ENCODE results near the gene ZBTB42.
"Not testable (repeated sequence)": the region's sequence is repeated elsewhere in the genome, so short reads cannot be mapped to it uniquely, and the experiment has no call there.

The ZBTB42 gene

DNA sequence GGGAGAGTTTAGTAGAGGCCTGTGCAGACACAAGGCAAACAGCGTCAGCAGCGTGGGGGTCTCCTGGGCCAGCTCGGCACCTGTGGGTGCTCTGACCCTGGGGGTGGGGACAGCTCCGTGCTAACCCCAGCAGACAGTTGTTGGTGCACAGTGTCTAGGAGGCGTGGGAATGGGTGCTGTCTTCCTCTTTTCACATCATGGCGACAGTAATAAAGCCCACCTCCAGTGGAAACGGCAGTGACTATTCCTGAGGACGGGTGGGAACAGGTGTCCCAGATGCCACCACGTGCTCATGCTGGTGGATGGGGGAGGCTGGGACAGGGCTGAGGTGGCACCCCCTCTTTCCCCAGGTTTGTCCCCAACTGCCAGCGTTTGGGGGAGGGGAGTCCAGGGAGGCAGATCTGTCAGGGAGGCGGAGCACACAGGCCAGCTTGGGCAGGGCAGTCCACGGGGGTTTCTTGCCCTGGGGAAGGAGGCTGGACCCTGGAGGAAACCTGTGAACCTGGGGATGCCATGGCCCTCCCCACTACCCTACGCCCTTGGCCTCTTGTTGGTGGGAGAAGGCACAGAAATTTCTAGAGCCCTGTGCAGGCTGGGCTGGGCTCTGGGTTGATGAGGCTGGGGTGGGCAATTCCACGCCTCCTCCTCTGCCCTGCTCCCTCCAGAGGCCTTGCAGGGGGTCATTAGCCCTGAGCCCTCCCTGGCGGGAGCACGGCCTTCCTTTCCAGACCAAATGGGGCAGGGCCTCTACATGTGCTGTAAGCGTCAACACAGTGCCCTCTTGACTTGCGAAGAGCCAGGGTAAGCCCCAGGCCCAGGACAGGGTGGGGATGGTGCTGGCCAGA is 3.8 kb downstream of the ZBTB42 start:
- Mint-ChIP-seq H3K4me1 (peaks cover 12% of the 10 kb centered on the region), H3K36me3 (ENCODE audit: insufficient read depth) (peaks cover 4% of the 10 kb centered on the region), H3K27ac (ENCODE audit: low read depth) (no peak overlapping the region), H3K9me3 (no peaks in the 10 kb centered on the region), H3K27me3 (no peaks in the 10 kb centered on the region), H3K4me3 (no peak overlapping the region)
- DNase-seq (ENCODE audit: low spot score in 2 of 2) (no peak), ATAC-seq (replicated peaks; ENCODE audit: extremely low read depth, poor library complexity, severe bottlenecking) (no peak)

DNA sequence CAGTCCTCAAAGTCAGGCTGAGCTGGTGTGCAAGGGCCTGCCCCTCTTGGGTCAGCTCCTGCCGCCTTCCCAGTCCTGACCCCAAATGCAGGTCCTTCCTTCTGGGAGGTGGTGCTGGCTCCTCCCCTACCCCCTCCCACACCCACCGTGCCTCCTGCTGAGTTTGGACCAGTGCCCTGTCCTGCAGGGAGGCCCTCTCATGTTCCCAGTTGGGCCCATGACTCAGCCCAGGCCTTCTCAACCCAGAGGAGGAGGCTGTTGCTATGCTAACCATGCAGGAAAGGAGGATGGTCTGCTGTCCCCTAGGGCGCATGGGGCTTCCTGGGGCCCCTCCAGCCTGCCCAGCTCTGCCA is 4.4 kb downstream of the ZBTB42 start:
- H3K9me3 Mint-ChIP-seq = no peaks in the 10 kb centered on the region
- no peak for DNase-seq (ENCODE audit: low spot score in 2 of 2)

DNA sequence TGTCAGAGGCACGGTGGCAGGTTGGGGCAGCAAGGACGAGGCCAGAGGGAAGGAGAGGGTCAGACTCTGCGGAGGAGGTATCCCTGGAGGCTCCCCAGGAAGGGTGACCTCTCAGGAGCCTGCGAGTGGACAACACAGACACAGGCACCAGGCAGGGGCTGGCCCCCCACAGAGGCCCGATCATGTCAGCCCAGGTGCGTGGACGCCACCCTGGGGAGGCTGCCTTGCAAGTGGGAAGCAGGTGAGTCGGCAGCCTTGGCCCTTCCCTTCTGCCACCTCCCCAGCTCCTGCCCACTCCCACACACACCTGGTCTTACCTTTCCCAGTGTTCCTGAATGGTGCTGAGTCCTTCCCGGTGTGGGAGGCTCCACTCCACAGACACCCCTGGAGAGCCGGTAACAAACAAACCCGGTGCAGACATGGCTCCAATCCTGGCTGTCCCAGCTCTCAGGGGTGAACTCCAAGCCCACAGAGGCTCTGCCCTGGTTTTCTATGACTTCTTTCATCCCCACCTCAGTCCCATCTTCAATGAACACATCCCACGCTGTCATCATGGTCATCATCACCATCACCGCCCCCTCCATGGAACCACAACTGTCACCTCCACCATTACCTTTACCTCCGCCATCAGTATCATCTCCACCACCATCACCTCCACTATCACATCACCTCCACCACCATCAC is 5.2 kb downstream of the ZBTB42 start:
- peak overlapping the region; percentile 29 for H3K27ac Mint-ChIP-seq (ENCODE audit: low read depth)
- H3K27me3 Mint-ChIP-seq = no peaks in the 10 kb centered on the region
- no peaks in the 10 kb centered on the region for H3K9me3 Mint-ChIP-seq
- DNase-seq (ENCODE audit: low spot score in 2 of 2) (no peak), ATAC-seq (replicated peaks; ENCODE audit: extremely low read depth, poor library complexity, severe bottlenecking) (no peak)
- no peaks in the 10 kb centered on the region for H3K36me3 Mint-ChIP-seq (ENCODE audit: insufficient read depth)
- H3K4me1 Mint-ChIP-seq = peaks cover 8% of the 10 kb centered on the region
- H3K4me3 Mint-ChIP-seq = no peak overlapping the region

More for the DNA sequence above, 4.4 kb downstream of the ZBTB42 start:
- no peak for ATAC-seq (replicated peaks; ENCODE audit: extremely low read depth, poor library complexity, severe bottlenecking)
- H3K4me3 Mint-ChIP-seq = no peak overlapping the region
- no peak overlapping the region for H3K27ac Mint-ChIP-seq (ENCODE audit: low read depth)
- peaks cover 9% of the 10 kb centered on the region for H3K4me1 Mint-ChIP-seq
- no peaks in the 10 kb centered on the region for H3K36me3 Mint-ChIP-seq (ENCODE audit: insufficient read depth)
- H3K27me3 Mint-ChIP-seq = no peaks in the 10 kb centered on the region

DNA sequence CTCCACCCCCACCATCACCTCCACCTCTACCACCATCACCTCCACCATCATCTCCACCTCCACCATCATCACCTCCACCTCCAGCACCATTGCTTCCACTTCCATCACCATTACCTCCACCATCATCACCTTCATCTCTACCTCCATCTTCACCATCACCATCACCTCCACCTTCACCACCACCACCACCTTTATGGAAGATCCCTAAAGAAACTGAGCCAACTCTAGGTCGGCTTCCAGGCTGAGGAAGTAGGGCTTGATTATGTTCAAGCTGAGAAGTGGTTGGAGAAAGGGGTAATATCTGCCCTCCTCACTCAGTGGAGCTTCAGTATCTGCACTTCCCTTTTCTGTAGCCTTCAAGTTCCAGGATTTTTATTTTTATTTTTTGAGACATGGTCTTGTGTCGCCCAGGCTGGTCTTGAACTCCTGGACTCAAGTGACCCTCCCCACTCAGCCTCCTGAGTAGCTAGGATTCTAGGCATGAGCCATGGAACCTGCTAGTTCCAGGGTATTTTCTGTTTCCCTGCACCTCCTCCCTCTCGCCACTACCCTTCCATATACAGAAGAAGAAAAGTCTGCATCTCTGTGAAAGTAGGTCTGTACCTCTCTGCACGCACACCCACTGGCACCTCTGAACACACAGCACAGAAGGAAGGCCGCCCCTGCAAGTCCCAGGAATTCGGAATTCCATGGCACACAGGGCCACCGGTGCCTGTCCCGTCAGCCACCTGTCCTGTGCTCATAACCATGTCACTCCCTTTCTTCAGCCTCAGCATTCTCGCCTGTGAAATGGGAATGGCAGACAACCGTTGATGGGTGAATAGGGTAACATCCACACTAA is 5.9 kb downstream of the ZBTB42 start:
- H3K27me3 Mint-ChIP-seq = no peaks in the 10 kb centered on the region
- H3K9me3 Mint-ChIP-seq = no peaks in the 10 kb centered on the region
- peaks cover under 1% of the 10 kb centered on the region for H3K4me1 Mint-ChIP-seq
- peak overlapping the region; percentile 29 for H3K27ac Mint-ChIP-seq (ENCODE audit: low read depth)
- peaks cover under 1% of the 10 kb centered on the region for H3K36me3 Mint-ChIP-seq (ENCODE audit: insufficient read depth)
- H3K4me3 Mint-ChIP-seq = no peak overlapping the region
- ATAC-seq (replicated peaks; ENCODE audit: extremely low read depth, poor library complexity, severe bottlenecking) = no peak
- no peak for DNase-seq (ENCODE audit: low spot score in 2 of 2)

DNA sequence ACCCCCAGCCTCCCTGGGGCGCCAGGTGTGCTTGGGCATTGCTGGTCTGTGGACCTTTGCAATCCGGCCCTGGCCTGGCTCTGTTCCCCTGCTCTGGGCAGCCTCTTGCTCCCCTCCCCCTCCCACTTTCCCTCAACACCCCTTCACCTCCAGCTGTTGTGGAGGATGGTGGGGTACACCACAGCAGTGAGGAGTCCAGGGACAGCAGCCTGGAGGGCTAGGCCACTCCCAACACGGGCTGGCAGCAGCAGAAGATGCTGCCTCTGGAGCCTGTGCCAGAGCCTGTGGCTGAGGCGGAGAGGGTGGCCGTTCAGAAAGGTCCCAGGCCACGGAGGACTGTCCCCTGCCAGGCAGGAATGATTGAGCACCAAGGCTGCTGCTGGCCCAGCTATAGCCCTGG is 7.6 kb downstream of the ZBTB42 start:
- H3K27me3 Mint-ChIP-seq = no peaks in the 10 kb centered on the region

DNA sequence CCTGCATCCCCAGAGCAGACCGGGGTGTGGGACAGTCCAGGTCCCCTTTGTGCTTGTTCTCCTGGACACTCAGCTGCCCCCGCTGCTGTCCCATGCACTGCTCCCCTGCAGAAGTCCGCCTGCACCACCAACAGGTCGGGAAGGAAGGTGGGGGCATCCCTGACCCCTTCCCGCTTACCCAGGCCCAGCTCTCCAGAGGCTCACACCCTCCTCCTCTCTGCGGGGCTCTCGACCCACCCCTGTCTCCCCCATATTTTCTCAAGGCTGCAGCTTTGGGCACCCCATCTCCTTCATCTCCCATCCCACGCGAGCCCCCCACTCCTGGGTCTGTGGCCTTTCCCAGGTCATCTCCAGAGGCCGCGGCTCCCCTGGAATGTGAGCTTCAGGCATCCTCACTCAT is 9.4 kb downstream of the ZBTB42 start:
- DNase-seq (ENCODE audit: low spot score in 2 of 2) = no peak
- Mint-ChIP-seq H3K36me3 (ENCODE audit: insufficient read depth) (peaks cover 5% of the 10 kb centered on the region), H3K4me1 (peaks cover 11% of the 10 kb centered on the region), H3K9me3 (no peaks in the 10 kb centered on the region), H3K27ac (ENCODE audit: low read depth) (no peak overlapping the region), H3K27me3 (no peaks in the 10 kb centered on the region), H3K4me3 (no peak overlapping the region)
- ATAC-seq (replicated peaks; ENCODE audit: extremely low read depth, poor library complexity, severe bottlenecking) = no peak

More for the DNA sequence above, 7.6 kb downstream of the ZBTB42 start:
- Mint-ChIP-seq H3K4me3 (no peak overlapping the region), H3K4me1 (no peaks in the 10 kb centered on the region), H3K36me3 (ENCODE audit: insufficient read depth) (peaks cover 3% of the 10 kb centered on the region), H3K27ac (ENCODE audit: low read depth) (no peak overlapping the region), H3K9me3 (no peaks in the 10 kb centered on the region)
- DNase-seq (ENCODE audit: low spot score in 2 of 2) (no peak), ATAC-seq (replicated peaks; ENCODE audit: extremely low read depth, poor library complexity, severe bottlenecking) (no peak)

DNA sequence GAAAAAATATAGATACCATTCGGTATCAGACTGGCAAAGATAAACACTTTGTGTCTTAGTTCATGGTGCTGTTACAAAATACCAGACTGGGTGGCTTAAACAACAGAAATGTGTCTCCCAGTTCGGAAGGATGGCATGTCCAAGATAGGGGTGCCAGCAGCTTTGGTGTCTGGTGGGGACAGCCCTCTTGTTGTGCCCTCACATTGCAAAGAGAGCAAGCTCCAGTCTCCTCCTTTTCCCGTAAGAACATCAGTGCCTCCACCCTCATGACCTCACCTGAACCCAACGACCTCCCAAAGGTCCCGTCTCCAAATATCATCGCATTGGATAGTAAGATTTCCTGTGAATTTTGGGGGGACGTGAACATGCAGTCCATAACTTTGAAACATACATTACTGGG is 12.4 kb downstream of the ZBTB42 start:
- Mint-ChIP-seq H3K36me3 (ENCODE audit: insufficient read depth) (peaks cover 12% of the 10 kb centered on the region), H3K4me3 (no peak overlapping the region), H3K27ac (ENCODE audit: low read depth) (no peak overlapping the region), H3K27me3 (no peaks in the 10 kb centered on the region), H3K9me3 (no peaks in the 10 kb centered on the region), H3K4me1 (peaks cover 25% of the 10 kb centered on the region)
- ATAC-seq (replicated peaks; ENCODE audit: extremely low read depth, poor library complexity, severe bottlenecking) = no peak
- no peak for DNase-seq (ENCODE audit: low spot score in 2 of 2)

DNA sequence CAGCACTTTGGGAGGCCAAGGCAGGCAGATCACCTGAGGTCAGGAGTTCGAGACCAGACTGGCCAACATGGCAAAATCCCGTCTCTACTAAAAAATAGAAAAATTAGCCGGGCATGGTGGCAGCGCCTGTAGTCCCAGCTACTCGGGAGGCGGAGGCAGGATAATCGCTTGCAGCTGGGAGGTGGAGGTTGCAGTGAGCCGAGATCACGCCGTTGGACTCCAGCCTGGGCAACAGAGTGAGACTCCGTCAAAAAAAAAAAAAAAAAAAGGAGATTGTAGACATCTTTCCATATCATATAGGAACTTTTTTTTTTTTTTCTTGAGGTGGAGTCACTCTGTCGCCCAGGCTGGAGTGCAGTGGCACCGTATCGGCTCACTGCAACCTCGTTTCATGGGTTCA is 13.8 kb downstream of the ZBTB42 start:
- H3K27ac Mint-ChIP-seq (ENCODE audit: low read depth) = peak overlapping the region; percentile 91
- ATAC-seq (replicated peaks; ENCODE audit: extremely low read depth, poor library complexity, severe bottlenecking) = not testable (repeated sequence)

DNA sequence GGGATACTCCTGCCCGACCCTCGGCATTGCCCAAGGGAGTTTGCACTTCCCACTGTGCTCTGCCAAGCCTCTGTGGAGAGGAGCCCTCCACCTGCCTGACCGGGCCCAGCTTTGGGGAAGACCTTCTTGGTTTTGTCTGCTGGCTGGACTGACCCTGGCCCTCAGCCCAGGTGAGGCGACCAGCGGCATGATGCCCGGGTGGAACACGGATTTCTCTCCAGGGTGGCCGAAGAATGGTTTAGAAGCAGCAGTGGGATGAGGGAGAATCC is 15.6 kb downstream of the ZBTB42 start:
- Mint-ChIP-seq H3K9me3 (no peaks in the 10 kb centered on the region), H3K4me1 (peaks cover 25% of the 10 kb centered on the region), H3K4me3 (peak overlapping the region; percentile 86), H3K36me3 (ENCODE audit: insufficient read depth) (peaks cover 13% of the 10 kb centered on the region), H3K27me3 (no peaks in the 10 kb centered on the region), H3K27ac (ENCODE audit: low read depth) (peak overlapping the region; percentile 91)
- DNase-seq (ENCODE audit: low spot score in 2 of 2) (no peak), ATAC-seq (replicated peaks; ENCODE audit: extremely low read depth, poor library complexity, severe bottlenecking) (no peak)

More for the DNA sequence above, 13.8 kb downstream of the ZBTB42 start:
- H3K9me3 Mint-ChIP-seq; DNase-seq (ENCODE audit: low spot score in 2 of 2); H3K27me3 Mint-ChIP-seq: not testable (repeated sequence)
- Mint-ChIP-seq H3K4me1 (peaks cover 25% of the 10 kb centered on the region), H3K4me3 (peak overlapping the region; percentile 86), H3K36me3 (ENCODE audit: insufficient read depth) (peaks cover 12% of the 10 kb centered on the region)

DNA sequence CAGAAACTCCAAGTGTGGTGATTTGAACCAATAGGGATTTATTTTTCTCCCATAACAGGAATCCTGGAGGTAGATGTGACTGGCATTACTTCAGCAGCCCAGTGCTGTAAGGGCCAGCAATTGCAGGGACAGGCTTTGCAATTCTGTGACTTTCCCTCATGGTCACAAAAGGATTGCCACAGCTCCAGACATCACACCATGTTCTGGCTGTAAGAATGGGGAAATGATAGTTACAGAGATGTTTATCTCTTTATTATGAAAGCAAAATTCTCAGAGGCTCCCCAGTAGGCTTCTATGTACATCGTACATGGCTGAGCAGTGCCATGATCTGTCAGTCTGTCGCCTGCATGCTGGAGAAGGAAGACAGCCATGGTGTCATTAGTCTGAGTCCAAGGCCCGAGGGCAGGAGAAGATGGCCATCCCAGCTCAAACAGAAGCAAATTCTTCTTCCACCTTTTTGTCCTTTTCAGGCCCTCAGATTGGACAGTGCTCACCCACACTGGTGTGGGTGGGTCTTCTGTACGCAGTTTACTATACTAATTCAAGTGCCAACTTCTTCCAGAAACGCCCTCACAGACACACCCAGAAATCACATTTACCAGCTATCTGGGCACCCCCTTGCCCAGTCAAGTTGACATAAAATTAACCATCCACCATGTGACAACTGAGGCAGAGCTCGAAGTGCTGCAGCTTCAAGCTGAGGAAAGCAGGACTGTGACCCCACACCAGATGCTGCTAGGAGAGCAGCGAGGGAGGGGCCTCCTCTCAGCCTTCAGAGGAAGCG is 17.2 kb downstream of the ZBTB42 start:
- no peak for ATAC-seq (replicated peaks; ENCODE audit: extremely low read depth, poor library complexity, severe bottlenecking)
- Mint-ChIP-seq H3K27ac (ENCODE audit: low read depth) (no peak overlapping the region), H3K4me3 (no peak overlapping the region), H3K27me3 (no peaks in the 10 kb centered on the region), H3K36me3 (ENCODE audit: insufficient read depth) (peaks cover 10% of the 10 kb centered on the region), H3K4me1 (peaks cover 25% of the 10 kb centered on the region), H3K9me3 (no peaks in the 10 kb centered on the region)
- no peak for DNase-seq (ENCODE audit: low spot score in 2 of 2)

DNA sequence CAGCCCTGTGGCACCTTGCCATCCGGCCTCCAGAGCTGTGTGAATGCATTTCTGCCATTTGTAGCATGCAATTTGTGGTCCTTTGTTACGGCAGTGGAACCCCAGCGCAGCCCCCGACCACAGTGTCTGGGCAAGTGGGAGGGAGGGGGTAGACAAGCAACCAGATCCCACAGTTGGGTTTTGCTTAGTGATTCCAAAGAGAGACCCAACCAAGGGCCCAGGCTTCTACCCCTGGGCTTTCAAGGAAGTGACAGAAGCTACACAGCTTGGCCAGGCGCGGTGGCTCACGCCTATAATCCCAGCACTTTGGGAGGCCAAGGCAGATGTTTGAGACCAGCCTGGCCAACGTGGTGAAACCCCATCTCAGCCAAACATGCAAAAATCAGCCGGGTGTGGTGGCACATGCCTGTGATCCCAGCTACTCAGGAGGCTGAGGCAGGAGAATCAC is 17.8 kb downstream of the ZBTB42 start:
- H3K4me3 Mint-ChIP-seq = no peak overlapping the region
- no peaks in the 10 kb centered on the region for H3K27me3 Mint-ChIP-seq

DNA sequence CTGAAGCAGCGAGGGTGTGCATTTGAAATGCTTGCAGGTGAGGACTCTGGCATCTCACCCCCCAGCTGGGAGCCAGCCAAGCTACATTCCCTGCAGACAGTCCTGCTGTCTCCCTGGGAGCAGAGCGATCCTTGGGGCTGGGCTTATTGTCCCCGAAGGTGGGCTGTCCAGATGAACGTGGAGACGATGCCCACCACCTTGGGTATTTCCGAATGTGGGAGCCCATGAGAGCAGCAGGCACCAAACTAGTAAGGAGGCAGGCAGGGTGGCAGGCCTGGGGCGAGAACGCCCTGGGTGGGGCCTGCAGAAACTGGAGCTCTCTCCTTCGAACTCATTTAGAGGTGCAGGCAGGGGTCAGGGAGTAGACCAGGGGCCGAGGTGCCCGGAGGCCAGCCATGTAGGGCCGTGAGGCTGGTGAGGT is 18.5 kb downstream of the ZBTB42 start:
- H3K27ac Mint-ChIP-seq (ENCODE audit: low read depth) = no peak overlapping the region
- H3K4me3 Mint-ChIP-seq = no peak overlapping the region
- DNase-seq (ENCODE audit: low spot score in 2 of 2) (no peak), ATAC-seq (replicated peaks; ENCODE audit: extremely low read depth, poor library complexity, severe bottlenecking) (no peak)
- H3K9me3 Mint-ChIP-seq = no peaks in the 10 kb centered on the region
- H3K27me3 Mint-ChIP-seq = no peaks in the 10 kb centered on the region
- H3K4me1 Mint-ChIP-seq = peaks cover 16% of the 10 kb centered on the region
- peaks cover 10% of the 10 kb centered on the region for H3K36me3 Mint-ChIP-seq (ENCODE audit: insufficient read depth)

More for the DNA sequence above, 17.8 kb downstream of the ZBTB42 start:
- ATAC-seq (replicated peaks; ENCODE audit: extremely low read depth, poor library complexity, severe bottlenecking) (no peak), DNase-seq (ENCODE audit: low spot score in 2 of 2) (no peak)
- Mint-ChIP-seq H3K9me3 (no peaks in the 10 kb centered on the region), H3K27ac (ENCODE audit: low read depth) (no peak overlapping the region), H3K36me3 (ENCODE audit: insufficient read depth) (peaks cover 10% of the 10 kb centered on the region), H3K4me1 (peaks cover 22% of the 10 kb centered on the region)

Measured in central memory CD8-positive, alpha-beta T cell (primary cell).